Aorta (tissue), 5 donors: ENCODE measurements around the gene KCNH4. TPM values are rescaled to one million over a fixed set of nuclear protein-coding genes. Genes with fewer than 3 reads are reported as not detected.

ENCODE experiments used
- ATAC-seq: fragments of 200-7000 bp; cut with Tn5 transposase; one replicate; pipeline ENCODE4 v1.9.1; 2022; ENCODE audit warnings: moderate library complexity; ENCODE audit not compliant: low FRiP score
- DNase-seq, 2 donors: peaks; one replicate each; pipeline ENCODE4 v3.0.0-alpha.2; 2020
- H3K27ac ChIP-seq, 2 donors: one replicate each; pipeline ENCODE4 v1.5.1; 2013; ENCODE audit warnings: low read length in 2 of 2, mild to moderate bottlenecking in 2 of 2, moderate library complexity in 2 of 2, control low read depth in 1 of 2, inconsistent platforms in 1 of 2, low read depth in 1 of 2
- H3K27me3 ChIP-seq, 2 donors: one replicate each; pipeline ENCODE4 v1.6.1; 2013; ENCODE audit warnings: control low read depth in 1 of 2, low read length in 1 of 2, mild to moderate bottlenecking in 1 of 2, moderate library complexity in 1 of 2; ENCODE audit not compliant: insufficient read depth in 2 of 2, control insufficient read depth in 1 of 2
- H3K36me3 ChIP-seq, 2 donors: one replicate each; pipeline ENCODE4 v1.6.1; 2013; ENCODE audit warnings: control low read depth in 1 of 2, low read length in 1 of 2, mild to moderate bottlenecking in 1 of 2; ENCODE audit not compliant: insufficient read depth in 2 of 2, control insufficient read depth in 1 of 2
- H3K4me1 ChIP-seq, 2 donors: one replicate each; pipeline ENCODE4 v1.6.1; 2013; ENCODE audit warnings: low read length in 2 of 2, control low read depth in 1 of 2, mild to moderate bottlenecking in 1 of 2, moderate library complexity in 1 of 2; ENCODE audit not compliant: insufficient read depth in 2 of 2, control insufficient read depth in 1 of 2
- H3K4me3 ChIP-seq, 2 donors: one replicate each; pipeline ENCODE4 v1.5.1; 2013; ENCODE audit warnings: low read length in 2 of 2, control low read depth in 1 of 2, mild to moderate bottlenecking in 1 of 2
- H3K9me3 ChIP-seq: one replicate; pipeline ENCODE4 v1.6.1; 2013; ENCODE audit warnings: mild to moderate bottlenecking, low read length; ENCODE audit not compliant: control insufficient read depth
- WGBS, 2 donors: extraction: QIAGEN DNeasy Blood & Tissue Kit; methylation state at CpG; one replicate each; pipeline ENCODE4 v1.1.7; 2013; 5-methylcytosine and 5-hydroxymethylcytosine counted together
- intact Hi-C, 2 donors: fragments of 100-400 bp; cut with DNase I; formaldehyde crosslinking; loops; one replicate each; pipeline versions ENCODE4 v1.14.2 to v1.15.0; 2022
- polyA plus RNA-seq, 2 donors: library from polyadenylated mRNA; stranded (reverse); fragments of 200-250 nt; gene quantifications; one replicate each; pipeline ENCODE4 v1.2.3, GENCODE V29; 2013
- total RNA-seq, 2 donors: library from RNA; stranded (reverse); fragmentation: NEBNext Ultra II Directional; extraction: Animal tissue kit (Norgen Biotek cat#: 25700); gene quantifications; one replicate each; pipeline ENCODE4 v1.2.1, GENCODE V29; 2021
- donor health status: healthy with polysubstance abuse.
- donor health status: Bipolar disorder and iron deficiency.
- donor health status: DM: no; HTN: no; CAD: no.
- donor health status: DM: no; HTN: no; CAD: no.
- donor health status: DM: yes; HTN: yes; CAD: no.

KCNH4 gene
- total and polyA plus RNA-seq, 4 donors: 0.15 to 0.32 TPM; not detected in 2

- ATAC-seq: no peak
- H3K4me1 ChIP-seq: no peaks in the 10 kb centered on the region
Observed at GRCh38 chr17:42130310-42130936, 50.5 kb downstream of the KCNH4 start.

DNA sequence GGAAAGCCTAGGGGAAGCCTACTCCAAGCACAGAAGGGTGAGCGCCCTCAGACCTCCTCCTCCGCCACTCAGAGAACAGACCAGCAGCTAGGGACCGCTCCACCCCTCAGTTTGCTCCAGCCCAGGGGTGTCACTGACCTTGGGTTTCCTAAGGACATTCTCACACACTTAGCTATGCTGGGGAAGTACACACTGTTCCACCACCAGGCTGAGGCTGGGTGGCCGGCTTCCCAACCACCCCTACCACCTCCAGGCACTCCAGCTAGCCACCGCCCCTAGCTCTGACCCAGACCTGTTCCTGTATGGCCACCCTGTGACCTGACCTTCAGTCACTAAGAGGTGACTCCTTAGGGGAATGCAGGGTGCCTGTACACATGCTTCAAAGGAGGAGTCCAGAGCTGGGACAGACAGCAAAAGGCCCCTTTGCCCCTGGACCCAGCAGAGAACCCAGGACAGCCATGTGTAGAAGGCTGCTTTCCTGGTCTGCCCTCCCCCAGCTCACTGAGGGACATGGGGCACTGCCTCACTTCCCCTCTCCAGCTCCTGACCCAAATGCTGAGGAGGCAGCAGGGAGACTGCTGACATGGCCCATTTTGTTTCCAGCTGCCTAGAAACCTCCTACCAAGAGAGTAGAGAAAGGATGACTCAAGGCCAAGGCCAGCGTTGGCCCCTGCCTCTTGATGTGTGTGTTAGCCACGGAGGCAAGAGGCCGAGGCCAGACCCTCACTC lies 51.7 kb downstream of the KCNH4 start:
- no peak overlapping the region for H3K27ac ChIP-seq
- 92 to 96% methylated on average over 8 of the region's 8 CpGs for WGBS, 2 donors
- H3K4me3 ChIP-seq: no peak overlapping the region
- H3K4me1 ChIP-seq: no peaks in the 10 kb centered on the region
- ATAC-seq (peak; percentile 31), DNase-seq (peak in 1 of 2 donors; percentile 85)
- intact Hi-C loops: no loop called here
- no peaks in the 10 kb centered on the region for H3K9me3 ChIP-seq
- peaks cover 0 to 18% of the 10 kb centered on the region in 2 donors for H3K36me3 ChIP-seq
- no peaks in the 10 kb centered on the region for H3K27me3 ChIP-seq

More at GRCh38 chr17:42130310-42130936, 50.5 kb downstream of the KCNH4 start:
- Histone ChIP-seq H3K27ac (no peak overlapping the region), H3K27me3 (no peaks in the 10 kb centered on the region), H3K4me3 (no peak overlapping the region), H3K9me3 (no peaks in the 10 kb centered on the region), H3K36me3 (peaks cover 0 to 16% of the 10 kb centered on the region in 2 donors)
- WGBS, 2 donors: 90 to 93% methylated on average over 16 of the region's 16 CpGs
- intact Hi-C loops: no loop called here
- no peak for DNase-seq

DNA sequence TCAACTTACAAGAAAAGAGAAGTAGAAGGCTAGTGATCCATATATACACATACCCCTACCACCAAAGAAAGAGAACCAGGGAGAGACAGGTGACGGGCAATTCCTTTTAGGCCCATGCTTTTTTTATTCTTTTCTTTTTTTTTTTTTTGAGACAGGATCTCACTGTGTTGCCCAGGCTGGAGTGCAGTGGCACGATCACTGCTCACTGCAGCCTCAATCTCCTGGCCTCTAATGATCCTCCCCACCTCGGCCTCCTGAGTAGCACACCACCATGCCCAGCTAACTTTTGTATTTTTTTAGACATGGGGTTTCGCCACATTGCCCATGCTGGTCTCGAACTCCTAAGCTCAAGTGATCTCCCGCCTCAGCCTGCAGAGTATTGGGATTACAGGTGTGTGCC lies 53.5 kb downstream of the KCNH4 start:
- WGBS, 2 donors: 95 to 96% methylated on average over 6 of the region's 6 CpGs
- no peak for DNase-seq
- Histone ChIP-seq H3K4me3 (no peak overlapping the region), H3K36me3 (peaks cover 0 to 18% of the 10 kb centered on the region in 2 donors), H3K9me3 (no peaks in the 10 kb centered on the region), H3K27me3 (no peaks in the 10 kb centered on the region), H3K27ac (no peak overlapping the region), H3K4me1 (no peaks in the 10 kb centered on the region)
- intact Hi-C loops: no loop called here
- ATAC-seq: no peak

GRCh38 chr17:42126836-42127235 lies 54.1 kb downstream of the KCNH4 start:
- DNase-seq (no peak), ATAC-seq (no peak)
- Histone ChIP-seq H3K9me3 (no peaks in the 10 kb centered on the region), H3K27ac (no peak overlapping the region), H3K27me3 (no peaks in the 10 kb centered on the region), H3K36me3 (peaks cover 0 to 18% of the 10 kb centered on the region in 2 donors), H3K4me3 (no peak overlapping the region), H3K4me1 (no peaks in the 10 kb centered on the region)
- 85 to 91% methylated on average over 3 of the region's 3 CpGs for WGBS, 2 donors
- intact Hi-C loops: no loop called here

GRCh38 chr17:42125565-42125964 lies 55.4 kb downstream of the KCNH4 start:
- no peak for DNase-seq
- H3K36me3 ChIP-seq: peaks cover 0 to 18% of the 10 kb centered on the region in 2 donors
- intact Hi-C loops: no loop called here
- no peak overlapping the region for H3K27ac ChIP-seq
- no peak for ATAC-seq
- no peaks in the 10 kb centered on the region for H3K4me1 ChIP-seq
- WGBS, 2 donors: 73 to 78% methylated on average over 12 of the region's 12 CpGs
- no peaks in the 10 kb centered on the region for H3K9me3 ChIP-seq
- no peaks in the 10 kb centered on the region for H3K27me3 ChIP-seq
- no peak overlapping the region for H3K4me3 ChIP-seq

GRCh38 chr17:42124256-42124655 lies 56.7 kb downstream of the KCNH4 start:
- intact Hi-C loops: no loop called here
- 80 to 87% methylated on average over 3 of the region's 3 CpGs for WGBS, 2 donors
- no peaks in the 10 kb centered on the region for H3K9me3 ChIP-seq

GRCh38 chr17:42122371-42123303 lies 58.3 kb downstream of the KCNH4 start, which contains the start of gene HSPB9:
HSPB9 (plus strand) TSS chr17:42122804; CDS start chr17:42122851, 47 bp downstream.
- intact Hi-C loops: no loop called here
- Histone ChIP-seq H3K36me3 (peaks cover 0 to 5% of the 10 kb centered on the region in 2 donors), H3K9me3 (no peaks in the 10 kb centered on the region), H3K27me3 (no peaks in the 10 kb centered on the region), H3K4me3 (no peak within 1 kb of the TSS), H3K4me1 (no peaks in the 10 kb centered on the region), H3K27ac (no peak within 1 kb of the TSS)
- peak; percentile 48 for ATAC-seq
- 53 to 55% methylated on average over 61 of the region's 61 CpGs for WGBS, 2 donors
- peak in 1 of 2 donors; percentile 84 for DNase-seq

More at GRCh38 chr17:42124256-42124655, 56.7 kb downstream of the KCNH4 start:
- H3K27me3 ChIP-seq: no peaks in the 10 kb centered on the region
- no peak overlapping the region for H3K27ac ChIP-seq
- ATAC-seq (no peak), DNase-seq (no peak)
- H3K4me3 ChIP-seq: no peak overlapping the region
- no peaks in the 10 kb centered on the region for H3K4me1 ChIP-seq
- H3K36me3 ChIP-seq: peaks cover 0 to 11% of the 10 kb centered on the region in 2 donors
